Mammary epithelial cell (primary cell): Measurements from ENCODE around the gene AP4S1.

ENCODE experiments used
- EZH2 ChIP-seq: IDR thresholded peaks from 2 replicates; pipeline ENCODE4 v1.6.1; 2012; ENCODE audit warnings: low read length, inconsistent platforms, borderline replicate concordance
- TF ChIP-seq, protein P1 (sequence below), 2 donors: IDR thresholded peaks in 1 of 2; conservative IDR thresholded peaks in 1 of 2; 2 replicates each; pipeline ENCODE4 v1.5.1; 2011 to 2012; ENCODE audit warnings: inconsistent platforms in 2 of 2, low read length in 2 of 2, mild to moderate bottlenecking in 2 of 2, control low read depth in 1 of 2, low read depth in 1 of 2; ENCODE audit not compliant: insufficient read depth in 1 of 2; ENCODE audit errors: extremely low read depth in 1 of 2

DNA sequence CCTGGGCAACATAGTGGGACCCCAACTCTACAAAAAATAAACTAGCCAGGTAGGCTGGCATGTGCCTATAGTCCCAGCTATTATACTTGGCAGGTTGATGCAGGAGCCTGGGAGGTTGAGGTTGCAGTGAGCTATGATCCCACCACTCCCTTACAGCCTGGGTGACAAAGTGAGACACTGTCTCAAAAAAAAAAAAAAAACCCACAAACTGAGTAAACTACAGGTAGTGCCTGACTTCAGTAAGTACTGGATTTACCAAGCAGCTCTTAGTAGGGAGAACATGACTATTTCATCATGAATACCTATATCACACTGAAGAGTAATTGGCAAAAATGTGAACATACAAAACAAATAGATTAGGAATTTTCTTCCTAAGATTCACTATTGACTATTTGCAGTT lies 32.4 kb upstream of the AP4S1 start:
- TF ChIP-seq, protein P1, sequence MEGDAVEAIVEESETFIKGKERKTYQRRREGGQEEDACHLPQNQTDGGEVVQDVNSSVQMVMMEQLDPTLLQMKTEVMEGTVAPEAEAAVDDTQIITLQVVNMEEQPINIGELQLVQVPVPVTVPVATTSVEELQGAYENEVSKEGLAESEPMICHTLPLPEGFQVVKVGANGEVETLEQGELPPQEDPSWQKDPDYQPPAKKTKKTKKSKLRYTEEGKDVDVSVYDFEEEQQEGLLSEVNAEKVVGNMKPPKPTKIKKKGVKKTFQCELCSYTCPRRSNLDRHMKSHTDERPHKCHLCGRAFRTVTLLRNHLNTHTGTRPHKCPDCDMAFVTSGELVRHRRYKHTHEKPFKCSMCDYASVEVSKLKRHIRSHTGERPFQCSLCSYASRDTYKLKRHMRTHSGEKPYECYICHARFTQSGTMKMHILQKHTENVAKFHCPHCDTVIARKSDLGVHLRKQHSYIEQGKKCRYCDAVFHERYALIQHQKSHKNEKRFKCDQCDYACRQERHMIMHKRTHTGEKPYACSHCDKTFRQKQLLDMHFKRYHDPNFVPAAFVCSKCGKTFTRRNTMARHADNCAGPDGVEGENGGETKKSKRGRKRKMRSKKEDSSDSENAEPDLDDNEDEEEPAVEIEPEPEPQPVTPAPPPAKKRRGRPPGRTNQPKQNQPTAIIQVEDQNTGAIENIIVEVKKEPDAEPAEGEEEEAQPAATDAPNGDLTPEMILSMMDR (conservative IDR thresholded peaks at IDR 0.05 in 1 of 2, IDR thresholded peaks at IDR 0.05 in 1 of 2; ENCODE audit: extremely low read depth in 1 of 2, insufficient read depth in 1 of 2, low read depth in 1 of 2, low read length in 2 of 2): no peak
- no peak for TF ChIP-seq EZH2
